ENCODE results near the gene TNNT3. TPM values are rescaled to one million over a fixed set of nuclear protein-coding genes. Genes with fewer than 3 reads are reported as not detected.

The TNNT3 gene
- 0.37 TPM in 1 of 2 replicates, not detected in the other for total RNA-seq

DNA sequence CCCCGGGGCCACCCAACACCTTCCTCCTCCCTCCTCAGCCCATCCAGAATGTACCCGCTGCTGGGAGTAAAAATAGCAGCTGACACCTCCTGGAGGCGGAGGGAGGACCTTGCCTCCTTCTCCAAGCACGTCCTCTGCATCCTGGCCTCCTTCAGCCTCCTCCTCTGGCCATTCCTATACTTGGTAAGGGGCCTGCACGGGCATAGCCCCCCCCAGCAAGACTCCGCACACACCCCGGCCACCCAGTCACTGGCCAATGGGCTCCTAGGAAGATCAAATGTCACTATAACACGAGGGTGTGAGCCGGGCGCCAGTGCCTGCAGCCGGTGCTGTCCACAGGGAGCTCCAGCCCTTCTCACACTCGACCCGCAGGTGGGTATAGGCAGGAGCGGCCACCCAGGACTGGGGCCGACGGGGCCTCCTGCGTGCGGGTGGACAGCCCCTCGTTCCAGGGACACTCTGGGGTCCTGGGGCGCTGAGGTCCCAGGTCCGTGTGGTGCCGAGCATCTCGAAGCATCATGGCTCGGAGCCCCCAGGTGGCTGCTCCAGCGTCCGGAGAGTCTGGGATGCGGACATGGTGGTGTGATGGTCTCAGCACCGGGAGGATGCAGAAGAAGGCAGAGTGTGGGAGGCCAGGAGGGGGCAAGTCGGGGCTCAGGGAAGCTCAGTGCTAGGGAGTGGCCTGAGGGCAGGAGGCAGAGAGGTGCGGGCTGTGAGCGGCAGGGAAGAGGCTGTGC lies at the start of gene TNNT3:
Gene TNNT3, plus strand, starts transcription at position 313 of the 737 bp plus-strand sequence. CDS start 3,172 bp downstream, outside the sequence.

DNA sequence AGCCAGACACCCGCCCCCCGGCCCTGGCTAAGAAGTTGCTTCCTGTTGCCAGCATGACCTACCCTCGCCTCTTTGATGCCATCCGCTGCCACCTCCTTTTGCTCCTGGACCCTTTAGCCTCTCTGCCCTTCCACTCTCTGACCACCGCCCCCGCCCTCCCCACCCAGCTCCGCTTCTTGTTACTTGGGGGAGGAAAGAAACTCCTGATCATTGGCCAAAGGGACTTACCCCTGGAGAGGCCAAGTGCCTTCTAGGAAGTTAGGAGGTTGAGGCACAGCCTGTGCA lies 27.7 kb upstream of the TNNT3 start, which contains the start of gene PRR33:
Gene PRR33, minus strand, starts transcription at position 65 of the 285 bp plus-strand sequence. CDS start 1,311 bp downstream, outside the sequence.

DNA sequence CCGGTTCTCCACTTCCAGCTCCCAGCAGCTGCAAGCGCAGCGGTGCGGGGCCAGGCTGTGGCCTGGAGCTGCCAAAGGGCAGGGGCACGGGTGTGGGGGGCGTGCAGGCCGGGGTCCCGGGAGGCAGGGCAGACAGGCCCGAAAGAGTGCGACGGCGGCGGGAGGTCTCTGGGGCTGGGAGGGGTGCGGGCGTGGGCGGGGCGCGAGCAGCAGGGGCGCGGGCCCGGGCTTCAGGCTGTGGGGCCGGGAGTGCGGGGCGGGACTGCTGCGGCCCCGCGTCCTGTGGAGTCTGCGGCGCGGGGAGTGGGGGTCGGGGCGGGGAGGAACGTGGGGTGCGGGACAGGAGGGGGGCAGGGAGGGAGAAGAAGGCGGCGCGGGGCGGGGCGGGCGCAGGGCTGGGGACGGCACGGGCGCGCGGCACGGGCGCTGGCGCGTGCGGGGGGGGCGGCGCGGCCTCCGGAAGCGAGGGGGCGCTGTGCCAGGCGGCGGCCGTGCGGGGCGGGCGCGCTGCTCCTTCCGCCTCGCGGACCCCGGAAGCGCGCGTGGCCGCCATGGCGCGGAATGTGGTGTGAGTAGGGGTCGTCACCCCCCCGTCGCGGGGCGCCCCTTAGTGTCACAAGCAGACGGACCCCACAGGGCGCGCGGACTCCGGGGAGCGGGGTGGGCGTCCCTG lies 27.4 kb downstream of the TNNT3 start, which contains the start of gene MRPL23:
Gene MRPL23, plus strand, starts transcription at position 521 of the 673 bp plus-strand sequence. Its CDS starts 31 bp downstream, at position 552.

Other genes starting within 250 kb of the TNNT3 start
- not detected in 2 replicates for gene KRTAP5-6, start 222.5 kb upstream of the TNNT3 start, total RNA-seq
- gene IFITM10, start 169.1 kb upstream of the TNNT3 start, total RNA-seq, result 0.73 and 2.2 TPM in 2 replicates
- 138 TPM in 2 replicates for gene CTSD, start 155.8 kb upstream of the TNNT3 start, total RNA-seq
- gene SYT8, start 84.7 kb upstream of the TNNT3 start, total RNA-seq, result not detected in 2 replicates
- gene TNNI2, start 80.7 kb upstream of the TNNT3 start, total RNA-seq, result not detected in 2 replicates
- 94.2 and 131 TPM in 2 replicates for gene LSP1, start 66.6 kb upstream of the TNNT3 start, total RNA-seq
- not detected in 2 replicates for gene PRR33, start 27.8 kb upstream of the TNNT3 start, total RNA-seq
- 106 and 132 TPM in 2 replicates for gene MRPL23, start 27.6 kb downstream of the TNNT3 start, total RNA-seq
- gene H19, start 78.1 kb downstream of the TNNT3 start, total RNA-seq, result 3.1 and 40.4 TPM in 2 replicates
- gene IGF2, start 219.7 kb downstream of the TNNT3 start, total RNA-seq, result 0.37 and 0.59 TPM in 2 replicates
- not detected in 2 replicates for gene INS, start 241.5 kb downstream of the TNNT3 start, total RNA-seq